Neural cell (in vitro differentiated cells): ENCODE results near the gene ZNF425. TPM values are rescaled to one million over a fixed set of nuclear protein-coding genes. Genes with fewer than 3 reads are reported as not detected.

Source experiments
- H2AFZ ChIP-seq: fragments of 200-600, 300-800 bp; sonication (generic), shearing (Covaris generic); 2 replicates; pipeline ENCODE4 v1.6.0; 2014; ENCODE audit warnings: low read depth, mild to moderate bottlenecking, antibody characterized with exemption, low read length, moderate library complexity
- H3F3A ChIP-seq: fragments of 200-600 bp; shearing (Covaris generic); 2 replicates; pipeline ENCODE4 v1.6.1; 2016; ENCODE audit warnings: mild to moderate bottlenecking, moderate library complexity, mixed read lengths, antibody characterized with exemption, low read length; ENCODE audit not compliant: insufficient read depth, poor library complexity, severe bottlenecking
- H3K27ac ChIP-seq: fragments of 200-600, 300-800 bp; sonication (generic), shearing (Covaris generic); 2 replicates; pipeline ENCODE4 v1.5.1; 2014; ENCODE audit warnings: mild to moderate bottlenecking, low read length, moderate library complexity
- H3K27me3 ChIP-seq: fragments of 300-800, 200-600 bp; sonication (generic), shearing (Covaris generic); 2 replicates; pipeline ENCODE4 v1.6.0; 2014; ENCODE audit warnings: mild to moderate bottlenecking, low read depth, low read length, moderate library complexity; ENCODE audit not compliant: insufficient read depth
- H3K36me3 ChIP-seq: fragments of 300-800, 200-600 bp; sonication (generic), shearing (Covaris generic); 2 replicates; pipeline ENCODE4 v1.5.1; 2014; ENCODE audit warnings: mild to moderate bottlenecking, antibody characterized with exemption, low read length, moderate library complexity; ENCODE audit not compliant: insufficient read depth
- H3K4me2 ChIP-seq: fragments of 300-800, 200-600 bp; sonication (generic), shearing (Covaris generic); 2 replicates; pipeline ENCODE4 v1.6.0; 2014; ENCODE audit warnings: mild to moderate bottlenecking, low read length
- H3K4me3 ChIP-seq: fragments of 300-800, 200-600 bp; sonication (generic), shearing (Covaris generic); 2 replicates; pipeline ENCODE4 v1.5.1; 2014; ENCODE audit warnings: mild to moderate bottlenecking, low read length, moderate library complexity
- H3K79me2 ChIP-seq: fragments of 200-600 bp; shearing (Covaris generic); replicated peaks from 2 replicates; pipeline ENCODE4 v1.6.0; 2014; ENCODE audit warnings: mild to moderate bottlenecking, low read length, moderate library complexity; ENCODE audit not compliant: insufficient read depth
- H3K9ac ChIP-seq: fragments of 300-800, 200-600 bp; sonication (generic), shearing (Covaris generic); 2 replicates; pipeline ENCODE4 v1.6.1; 2016; ENCODE audit warnings: mild to moderate bottlenecking, low read length, mixed read lengths
- H3K9me2 ChIP-seq: fragments of 200-600 bp; shearing (Covaris generic); 2 replicates; pipeline ENCODE4 v1.6.1; 2016; ENCODE audit warnings: mild to moderate bottlenecking, low read length, mixed read lengths; ENCODE audit not compliant: insufficient read depth
- H3K9me3 ChIP-seq: fragments of 200-600, 300-800 bp; sonication (generic), shearing (Covaris generic); 2 replicates; pipeline ENCODE4 v1.6.1; 2016; ENCODE audit warnings: mild to moderate bottlenecking, mixed run types, low read length, moderate library complexity, mixed read lengths
- H4K20me1 ChIP-seq: fragments of 200-600 bp; shearing (Covaris generic); 2 replicates; pipeline ENCODE4 v1.6.1; 2016; ENCODE audit warnings: mild to moderate bottlenecking, mixed run types; ENCODE audit not compliant: insufficient read depth
- CTCF ChIP-seq: fragments of 450-650 bp; IDR thresholded peaks from 2 replicates; pipeline ENCODE4 v1.5.1; 2014; ENCODE audit warnings: antibody characterized with exemption, mild to moderate bottlenecking, moderate library complexity; ENCODE audit not compliant: poor library complexity, severe bottlenecking
- EP300 ChIP-seq: fragments of 450-650 bp; conservative IDR thresholded peaks from 2 replicates; pipeline ENCODE4 v1.6.1; 2014; ENCODE audit warnings: antibody characterized with exemption, mild to moderate bottlenecking, moderate library complexity; ENCODE audit not compliant: poor library complexity, severe bottlenecking
- EZH2 ChIP-seq: fragments of 200-600, 300-800 bp; shearing (Covaris generic), sonication (generic); IDR thresholded peaks from 2 replicates; pipeline ENCODE4 v1.6.1; 2014; ENCODE audit warnings: antibody characterized with exemption, low read length, borderline replicate concordance, mild to moderate bottlenecking; ENCODE audit not compliant: insufficient read depth, poor library complexity, severe bottlenecking
- MXI1 ChIP-seq: fragments of 450-650 bp; conservative IDR thresholded peaks from 2 replicates; pipeline ENCODE4 v1.6.1; 2014; ENCODE audit warnings: antibody characterized with exemption, mild to moderate bottlenecking; ENCODE audit not compliant: poor library complexity, severe bottlenecking
- POLR2AphosphoS5 ChIP-seq: IDR thresholded peaks from 2 replicates; pipeline ENCODE4 v1.6.1; 2012
- RAD21 ChIP-seq: fragments of 450-650 bp; conservative IDR thresholded peaks from 2 replicates; pipeline ENCODE4 v1.6.1; 2014; ENCODE audit warnings: antibody characterized with exemption, mild to moderate bottlenecking, moderate library complexity
- REST ChIP-seq: IDR thresholded peaks from 2 replicates; pipeline ENCODE4 v1.6.1; 2012; ENCODE audit warnings: borderline replicate concordance
- SMC3 ChIP-seq: fragments of 450-650 bp; conservative IDR thresholded peaks from 2 replicates; pipeline ENCODE4 v1.6.1; 2014; ENCODE audit warnings: antibody characterized with exemption, mild to moderate bottlenecking, moderate library complexity; ENCODE audit not compliant: poor library complexity
- TAF1 ChIP-seq: IDR thresholded peaks from 2 replicates; pipeline ENCODE4 v1.6.1; 2012; ENCODE audit warnings: low read depth
- polyA plus RNA-seq: library from polyadenylated mRNA; depleted of rRNA; stranded (reverse); fragments of >200 nt; gene quantifications from 2 replicates; pipeline ENCODE4 v1.2.3, GENCODE V29; 2014

ZNF425 gene
- polyA plus RNA-seq, 1 donor from 2014 or later, result 5.1 TPM

GRCh38 chr7:149147752-149148653, 21.9 kb upstream of the ZNF425 start:
- Histone ChIP-seq H3K9me2 (no peaks in the 10 kb centered on the region), H4K20me1 (no peaks in the 10 kb centered on the region), H3F3A (peaks cover 4% of the 10 kb centered on the region), H3K79me2 (peaks cover 35% of the 10 kb centered on the region), H3K9ac (peak overlapping the region; percentile 94), H2AFZ (peak overlapping the region; percentile 80), H3K4me2 (peak overlapping the region; percentile 69), H3K27ac (peak overlapping the region; percentile 92), H3K36me3 (no peaks in the 10 kb centered on the region), H3K9me3 (no peaks in the 10 kb centered on the region), H3K27me3 (no peaks in the 10 kb centered on the region), H3K4me3 (peak overlapping the region; percentile 98)
- TF ChIP-seq POLR2AphosphoS5, result peak; percentile 40
- TF ChIP-seq MXI1, result peak; percentile 77
- no peak for TF ChIP-seq CTCF
- TF ChIP-seq EP300, result peak; percentile 13
- TF ChIP-seq SMC3, result no peak
- no peak for TF ChIP-seq RAD21
- TF ChIP-seq EZH2, result no peak
- no peak for TF ChIP-seq REST
- TF ChIP-seq TAF1, result no peak

GRCh38 chr7:149147072-149147751, 21.1 kb upstream of the ZNF425 start, which contains the start of gene ZNF398:
ZNF398 (plus strand) TSS chr7:149147453; CDS start chr7:149147743, 290 bp downstream.
- no peaks in the 10 kb centered on the region for H3K9me3 ChIP-seq
- peak within 1 kb of the TSS; percentile 80 for H2AFZ ChIP-seq
- peak within 1 kb of the TSS; percentile 98 for H3K4me3 ChIP-seq
- TF ChIP-seq MXI1 (peak; percentile 34), POLR2AphosphoS5 (peak; percentile 84), EP300 (peak; percentile 12), CTCF (peak; percentile 79), TAF1 (peak; percentile 71), SMC3 (peak; percentile 50), EZH2 (no peak), REST (no peak), RAD21 (peak; percentile 29)
- H3K36me3 ChIP-seq, result no peaks in the 10 kb centered on the region
- no peaks in the 10 kb centered on the region for H3K9me2 ChIP-seq
- H3K4me2 ChIP-seq, result peak within 1 kb of the TSS; percentile 69
- H3K27me3 ChIP-seq, result no peaks in the 10 kb centered on the region
- H3K9ac ChIP-seq, result peak within 1 kb of the TSS; percentile 94
- peak within 1 kb of the TSS; percentile 92 for H3K27ac ChIP-seq
- peaks cover 4% of the 10 kb centered on the region for H3F3A ChIP-seq
- H3K79me2 ChIP-seq, result peaks cover 35% of the 10 kb centered on the region
- no peaks in the 10 kb centered on the region for H4K20me1 ChIP-seq
